Measurements from ENCODE around the gene ERGIC3.
"Not testable (repeated sequence)": the region's sequence is repeated elsewhere in the genome, so short reads cannot be mapped to it uniquely, and the experiment has no call there.

ERGIC3 gene

GRCh38 chr20:35510951-35511735, 30.7 kb upstream of the ERGIC3 start:
- CTCF ChIA-PET: interaction anchor here (1.1 kb wide), 1 partner anchor 56 kb away, joined by 3 read pairs; no protein-coding TSS in a partner anchor
- no peak for DNase-seq
- no peak overlapping the region for H3K4me3 Mint-ChIP-seq
- H3K36me3 Mint-ChIP-seq: peaks cover 48% of the 10 kb centered on the region
- H3K27ac Mint-ChIP-seq: no peak overlapping the region
- H3K9me3 Mint-ChIP-seq: no peaks in the 10 kb centered on the region
- peaks cover 4% of the 10 kb centered on the region for H3K4me1 Mint-ChIP-seq
- H3K27me3 Mint-ChIP-seq: no peaks in the 10 kb centered on the region

DNA sequence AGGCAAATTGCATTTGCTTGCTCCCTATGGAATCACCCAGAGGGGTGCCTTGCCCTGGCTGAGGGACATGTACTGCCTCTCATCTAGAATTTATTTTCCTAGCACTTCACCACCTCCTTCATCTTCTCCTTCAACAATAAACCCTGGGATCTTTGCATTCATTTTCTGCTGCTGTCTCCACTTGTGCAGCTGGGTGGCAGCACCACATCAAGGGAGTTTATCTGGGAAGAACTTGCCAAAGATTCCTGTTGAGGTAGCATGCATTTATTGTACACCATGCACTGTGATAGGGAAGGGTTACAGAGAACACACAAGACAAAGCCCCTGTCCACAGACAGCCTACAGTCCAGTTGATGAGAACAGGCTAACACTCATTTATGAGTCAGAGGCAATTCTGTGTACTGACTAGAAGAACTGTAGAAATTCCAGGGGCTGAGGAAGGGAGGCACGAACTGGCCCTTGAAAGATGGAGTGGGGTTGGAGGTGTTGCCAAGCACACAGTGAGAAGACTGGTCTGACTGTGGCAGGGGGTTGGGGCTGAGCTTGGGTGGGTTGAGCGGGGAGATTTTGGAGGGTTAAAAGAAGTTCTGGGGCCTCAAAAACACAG, 30.0 kb upstream of the ERGIC3 start:
- no peak overlapping the region for H3K4me3 Mint-ChIP-seq
- H3K27me3 Mint-ChIP-seq: no peaks in the 10 kb centered on the region
- no peak for DNase-seq
- H3K4me1 Mint-ChIP-seq: peaks cover 2% of the 10 kb centered on the region
- H3K27ac Mint-ChIP-seq: peak overlapping the region; percentile 24
- peaks cover 45% of the 10 kb centered on the region for H3K36me3 Mint-ChIP-seq
- CTCF ChIA-PET: interaction anchor here (1.1 to 1.2 kb wide), 4 partner anchors 14 to 218 kb away, joined by 3 to 6 read pairs (median 3); no protein-coding TSS in a partner anchor
- no peaks in the 10 kb centered on the region for H3K9me3 Mint-ChIP-seq

DNA sequence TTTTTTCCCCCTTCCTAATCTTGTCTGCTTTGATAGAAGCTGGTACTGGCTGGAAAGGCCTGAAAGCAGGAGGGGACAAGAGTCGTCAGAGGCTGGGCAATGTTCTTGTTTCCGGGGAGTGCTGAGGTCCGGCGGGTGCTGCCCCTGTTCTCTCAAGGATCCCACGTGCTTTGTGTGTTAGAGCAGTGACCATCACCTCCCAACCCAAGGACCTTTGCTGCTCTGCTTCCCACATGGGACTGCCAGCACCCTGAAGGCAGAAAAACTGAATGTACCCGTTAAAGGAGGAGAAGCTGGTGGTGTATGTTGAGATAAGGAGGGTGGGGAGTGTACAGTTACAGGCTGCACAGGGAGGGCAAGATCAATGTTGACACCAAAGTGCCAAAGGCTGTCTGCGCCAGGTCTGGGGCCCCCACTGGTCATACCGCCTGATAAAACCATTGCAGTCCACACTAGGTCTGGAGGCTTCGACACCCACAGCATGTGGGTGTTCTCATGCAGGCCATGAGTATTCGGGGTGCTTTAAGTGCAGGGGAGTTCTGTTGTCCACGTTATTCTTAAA, 27.4 kb upstream of the ERGIC3 start:
- no peak for DNase-seq
- Mint-ChIP-seq H3K27ac (no peak overlapping the region), H3K9me3 (no peaks in the 10 kb centered on the region), H3K4me3 (no peak overlapping the region), H3K36me3 (peaks cover 34% of the 10 kb centered on the region), H3K4me1 (no peaks in the 10 kb centered on the region), H3K27me3 (no peaks in the 10 kb centered on the region)
- CTCF ChIA-PET: interaction anchor here (0.8 to 1.9 kb wide), 2 partner anchors 45 to 50 kb away, joined by 3 to 4 read pairs; no protein-coding TSS in a partner anchor

DNA sequence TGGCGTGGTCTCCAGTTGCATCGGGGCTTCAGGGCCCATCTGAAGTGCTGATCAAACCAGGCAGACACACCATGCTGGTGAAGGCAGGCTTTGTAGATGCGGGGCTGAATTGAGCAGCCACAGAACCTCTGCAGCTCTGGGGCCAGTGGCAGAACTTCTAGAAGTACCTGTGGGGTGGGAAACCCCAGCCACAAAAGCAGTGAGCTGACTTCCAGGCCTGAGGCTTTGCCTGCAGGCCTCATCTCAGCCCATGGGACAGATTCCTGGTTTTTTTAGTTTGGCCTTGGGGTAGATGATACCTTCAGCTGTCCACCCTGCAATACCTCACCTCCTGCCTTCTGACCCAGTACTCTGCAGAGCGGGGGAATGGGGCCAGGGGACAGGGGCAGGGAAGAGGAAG, 26.5 kb upstream of the ERGIC3 start:
- Mint-ChIP-seq H3K36me3 (peaks cover 28% of the 10 kb centered on the region), H3K4me3 (no peak overlapping the region), H3K27me3 (no peaks in the 10 kb centered on the region), H3K27ac (peak overlapping the region; percentile 14), H3K9me3 (no peaks in the 10 kb centered on the region), H3K4me1 (no peaks in the 10 kb centered on the region)
- CTCF ChIA-PET: no interaction called here
- DNase-seq: no peak

DNA sequence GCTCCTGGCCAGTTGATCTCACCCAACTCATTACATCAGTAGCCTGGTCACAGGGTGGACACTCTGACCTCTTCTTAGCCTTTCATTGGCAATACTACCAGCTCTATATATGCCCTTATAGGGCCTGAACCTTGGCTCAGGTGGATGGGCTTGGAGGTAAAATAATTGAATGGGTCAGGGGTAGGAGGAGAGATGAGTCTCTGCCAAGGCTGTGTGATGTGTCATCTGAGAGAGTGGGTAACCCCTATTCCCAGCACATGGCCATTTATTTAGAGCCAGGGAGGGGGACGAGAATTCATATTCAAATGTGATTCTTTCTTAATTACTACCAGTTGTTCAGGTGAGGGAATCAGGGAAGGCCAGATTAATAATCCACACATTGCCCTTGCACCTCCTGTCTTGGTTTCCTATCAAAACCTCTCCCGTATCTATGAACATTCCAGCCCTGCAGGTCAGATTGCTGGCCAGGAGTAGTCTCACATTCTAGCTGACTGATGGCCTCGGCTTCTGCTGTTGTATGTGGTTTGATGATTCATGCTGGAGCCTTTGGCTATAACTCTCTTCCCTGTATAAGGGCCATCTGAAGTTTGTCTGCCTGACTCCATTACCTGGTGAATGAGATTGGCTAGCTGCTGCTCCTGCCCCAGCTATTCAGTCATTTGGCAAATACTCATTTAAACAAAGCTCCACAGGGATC, 25.8 kb upstream of the ERGIC3 start:
- no peak overlapping the region for H3K27ac Mint-ChIP-seq
- DNase-seq: no peak
- H3K4me3 Mint-ChIP-seq: no peak overlapping the region
- no peaks in the 10 kb centered on the region for H3K9me3 Mint-ChIP-seq
- H3K4me1 Mint-ChIP-seq: no peaks in the 10 kb centered on the region
- H3K27me3 Mint-ChIP-seq: no peaks in the 10 kb centered on the region
- CTCF ChIA-PET: no interaction called here
- H3K36me3 Mint-ChIP-seq: peaks cover 25% of the 10 kb centered on the region

GRCh38 chr20:35517125-35517524, 24.8 kb upstream of the ERGIC3 start:
- no peaks in the 10 kb centered on the region for H3K27me3 Mint-ChIP-seq
- no peak for DNase-seq
- H3K9me3 Mint-ChIP-seq: no peaks in the 10 kb centered on the region
- no peaks in the 10 kb centered on the region for H3K4me1 Mint-ChIP-seq
- H3K4me3 Mint-ChIP-seq: no peak overlapping the region
- peaks cover 16% of the 10 kb centered on the region for H3K36me3 Mint-ChIP-seq
- CTCF ChIA-PET: no interaction called here
- H3K27ac Mint-ChIP-seq: no peak overlapping the region

DNA sequence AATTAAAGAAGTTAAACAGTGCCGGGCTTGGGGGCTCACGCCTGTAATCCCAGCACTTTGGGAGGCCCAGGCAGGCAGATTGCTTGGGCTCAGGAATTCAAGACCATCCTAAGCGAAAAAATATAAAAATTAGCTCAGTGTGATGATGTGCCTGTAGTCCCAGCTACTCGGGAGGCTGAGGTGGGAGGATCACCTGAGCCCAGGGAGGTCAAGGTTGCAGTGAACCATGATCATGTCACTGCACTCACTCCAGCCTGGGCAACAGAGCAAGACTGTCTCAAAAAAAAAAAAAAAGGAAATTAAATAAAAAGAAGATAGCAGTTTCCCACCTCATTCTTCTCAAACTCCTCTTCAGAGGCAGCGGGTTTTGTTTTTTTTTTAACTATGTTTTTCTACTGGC, 24.1 kb upstream of the ERGIC3 start:
- H3K4me3 Mint-ChIP-seq, H3K9me3 Mint-ChIP-seq, H3K4me1 Mint-ChIP-seq, DNase-seq, H3K27ac Mint-ChIP-seq, CTCF ChIA-PET, H3K27me3 Mint-ChIP-seq: not testable (repeated sequence)
- peaks cover 11% of the 10 kb centered on the region for H3K36me3 Mint-ChIP-seq

DNA sequence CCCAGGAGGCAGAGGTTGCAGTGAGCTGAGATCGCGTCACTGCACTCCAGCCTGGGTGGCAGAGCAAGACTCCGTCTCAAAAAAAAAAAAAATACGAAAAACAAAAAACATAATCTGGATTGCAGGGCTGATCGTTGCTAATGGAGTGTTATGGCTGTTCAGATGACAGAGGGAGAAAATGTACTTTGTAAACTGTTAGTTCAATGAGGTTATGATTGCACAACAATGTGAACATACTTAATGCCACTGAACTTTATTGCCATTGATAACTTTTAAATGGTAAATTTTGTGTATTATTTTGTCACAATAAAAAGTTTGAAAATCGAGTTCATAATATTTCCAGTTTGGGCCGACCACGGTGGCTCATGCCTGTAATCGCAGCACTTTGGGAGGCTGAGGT, 22.9 kb upstream of the ERGIC3 start:
- CTCF ChIA-PET: no interaction called here
- H3K9me3 Mint-ChIP-seq: no peaks in the 10 kb centered on the region
- no peak overlapping the region for H3K4me3 Mint-ChIP-seq
- no peaks in the 10 kb centered on the region for H3K27me3 Mint-ChIP-seq
- H3K36me3 Mint-ChIP-seq: peaks cover 7% of the 10 kb centered on the region
- no peak overlapping the region for H3K27ac Mint-ChIP-seq
- no peaks in the 10 kb centered on the region for H3K4me1 Mint-ChIP-seq
- no peak for DNase-seq

- no peaks in the 10 kb centered on the region for H3K9me3 Mint-ChIP-seq
- H3K4me1 Mint-ChIP-seq: no peaks in the 10 kb centered on the region
- no peak overlapping the region for H3K27ac Mint-ChIP-seq
- CTCF ChIA-PET: interaction anchor here (0.6 kb wide), 1 partner anchor 10 kb away, joined by 3 read pairs; no protein-coding TSS in a partner anchor
- peak; percentile 54 for DNase-seq
- H3K36me3 Mint-ChIP-seq: no peaks in the 10 kb centered on the region
- H3K4me3 Mint-ChIP-seq: no peak overlapping the region
- peaks cover 3% of the 10 kb centered on the region for H3K27me3 Mint-ChIP-seq
Measured at GRCh38 chr20:35523298-35523888, 18.5 kb upstream of the ERGIC3 start.

GRCh38 chr20:35525639-35526038, 16.2 kb upstream of the ERGIC3 start:
- no peak overlapping the region for H3K27ac Mint-ChIP-seq
- no peaks in the 10 kb centered on the region for H3K4me1 Mint-ChIP-seq
- no peaks in the 10 kb centered on the region for H3K36me3 Mint-ChIP-seq
- H3K9me3 Mint-ChIP-seq: no peaks in the 10 kb centered on the region
- DNase-seq: no peak
- no peak overlapping the region for H3K4me3 Mint-ChIP-seq
- H3K27me3 Mint-ChIP-seq: peaks cover 3% of the 10 kb centered on the region
- CTCF ChIA-PET: interaction anchor here (0.8 kb wide), 1 partner anchor 14 kb away, joined by 3 read pairs; no protein-coding TSS in a partner anchor

DNA sequence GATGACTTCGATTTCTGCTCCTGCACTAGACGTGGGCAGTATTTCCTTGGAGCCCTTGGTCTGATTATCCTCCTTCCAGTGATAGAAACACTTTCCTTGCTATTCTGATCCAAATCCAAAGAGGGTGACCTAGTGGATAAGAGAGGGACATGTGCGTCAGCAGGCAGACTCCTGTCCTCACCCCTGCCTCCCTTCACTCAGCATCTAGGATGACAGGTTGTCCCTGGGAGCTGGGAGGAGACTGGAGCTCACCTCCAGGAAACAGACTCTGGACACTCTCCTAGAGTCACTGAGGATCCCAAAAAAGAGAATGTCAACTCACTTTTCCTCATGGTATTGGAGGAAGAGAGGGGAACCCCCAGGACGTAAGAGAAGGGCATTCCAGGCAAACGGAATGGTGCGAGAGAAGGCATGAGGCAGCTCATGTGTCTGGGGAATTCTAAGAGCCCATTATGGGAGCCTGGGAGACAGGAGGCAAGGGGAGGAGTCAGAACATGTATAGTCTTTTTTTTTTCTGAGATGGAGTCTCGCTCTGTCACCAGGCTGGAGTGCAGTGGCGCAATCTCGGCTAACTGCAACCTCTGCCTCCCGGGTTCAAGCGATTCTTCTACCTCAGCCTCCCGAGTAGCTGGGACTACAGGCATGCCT, 14.6 kb upstream of the ERGIC3 start:
- no peaks in the 10 kb centered on the region for H3K4me1 Mint-ChIP-seq
- CTCF ChIA-PET: interaction anchor here (0.6 kb wide), 1 partner anchor 524 kb away, joined by 4 read pairs; no protein-coding TSS in a partner anchor
- no peak overlapping the region for H3K27ac Mint-ChIP-seq
- H3K9me3 Mint-ChIP-seq: no peaks in the 10 kb centered on the region
- no peak for DNase-seq
- no peaks in the 10 kb centered on the region for H3K36me3 Mint-ChIP-seq
- H3K4me3 Mint-ChIP-seq: no peak overlapping the region
- peaks cover 3% of the 10 kb centered on the region for H3K27me3 Mint-ChIP-seq

DNA sequence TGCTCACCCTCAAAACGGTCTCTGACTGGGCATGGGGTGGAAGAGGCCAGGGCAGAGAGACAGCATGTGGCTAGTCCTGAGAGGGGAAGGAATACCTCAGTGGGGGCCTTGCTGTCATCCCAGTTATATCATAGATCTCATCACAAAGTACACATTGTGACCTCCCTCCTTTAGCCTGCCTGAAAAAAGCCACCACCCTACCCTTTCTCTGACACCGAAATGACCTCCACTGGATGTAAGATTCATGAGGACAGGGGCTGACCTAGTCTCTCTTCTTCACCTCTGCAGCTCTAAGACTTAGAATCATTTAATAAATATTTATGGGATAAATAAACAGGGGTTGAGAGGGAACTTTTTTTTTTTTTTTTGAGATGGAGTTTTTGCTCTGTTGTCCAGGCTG, 12.3 kb upstream of the ERGIC3 start, which contains the start of gene C20orf173:
Gene C20orf173, minus strand, starts transcription at position 101 of the 400 bp plus-strand sequence. CDS start 279 bp downstream, outside the sequence.
- Mint-ChIP-seq H3K27me3 (peaks cover 7% of the 10 kb centered on the region), H3K4me3 (no peak within 1 kb of the TSS), H3K9me3 (no peaks in the 10 kb centered on the region), H3K4me1 (no peaks in the 10 kb centered on the region), H3K27ac (no peak within 1 kb of the TSS), H3K36me3 (no peaks in the 10 kb centered on the region)
- no peak for DNase-seq
- CTCF ChIA-PET: no interaction called here

DNA sequence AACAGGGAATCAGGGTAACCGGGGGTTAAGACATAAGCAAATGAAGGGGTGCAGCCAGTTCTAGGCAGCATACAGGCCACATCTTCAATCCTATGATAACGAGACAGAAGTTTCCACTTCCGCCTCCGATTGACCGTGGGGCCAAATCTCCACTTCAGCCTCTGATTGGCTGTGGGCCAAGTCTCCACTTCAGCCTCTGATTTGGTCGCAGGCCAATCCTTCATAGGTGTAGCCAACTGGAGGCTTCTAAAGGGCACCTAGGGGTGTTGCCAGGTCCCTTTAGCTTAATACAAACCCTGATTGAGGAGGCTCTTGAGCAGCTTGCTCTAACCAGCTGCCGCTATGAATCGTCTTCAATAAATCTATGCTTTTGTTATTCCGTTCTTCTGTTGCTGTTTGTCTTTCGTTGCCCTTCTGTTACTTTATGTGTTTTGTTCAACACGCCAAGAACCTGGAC, 2.1 kb upstream of the ERGIC3 start:
- DNase-seq: peak; percentile 57
- Mint-ChIP-seq H3K4me1 (peaks cover 24% of the 10 kb centered on the region), H3K9me3 (no peaks in the 10 kb centered on the region), H3K27ac (peak overlapping the region; percentile 17), H3K4me3 (no peak overlapping the region), H3K36me3 (peaks cover 5% of the 10 kb centered on the region), H3K27me3 (peaks cover 3% of the 10 kb centered on the region)
- CTCF ChIA-PET: no interaction called here

All from activated naive CD4-positive, alpha-beta T cell treated with anti-CD3 and anti-CD28 coated beads, Interleukin-2, amount 10 ng/mL, durations not matched to agents 7 days and 5 days (primary cell).